ENCODE measurements around the gene GCM1.

GCM1 gene

GRCh38 chr6:53148684-53149083 lies at the start of gene GCM1:
GCM1 (minus strand) TSS chr6:53148841; CDS start chr6:53145632, 3,209 bp downstream.
- H3K4me3 ChIP-seq (ENCODE audit: low read length), result no peak within 1 kb of the TSS
- H3K4me1 ChIP-seq (ENCODE audit: control insufficient read depth, insufficient read depth, low read length), result peaks cover 6% of the 10 kb centered on the region
- no peaks in the 10 kb centered on the region for H3K27me3 ChIP-seq (ENCODE audit: control insufficient read depth, insufficient read depth, low read length)
- no peak within 1 kb of the TSS for H3K9ac ChIP-seq (ENCODE audit: low read length)
- no peak within 1 kb of the TSS for H3K27ac ChIP-seq (ENCODE audit: low read depth, low read length)
- no peaks in the 10 kb centered on the region for H3K36me3 ChIP-seq (ENCODE audit: control insufficient read depth, insufficient read depth, low read length)

GRCh38 chr6:53197553-53197952 lies 48.9 kb upstream of the GCM1 start:
- Histone ChIP-seq H3K27me3 (ENCODE audit: control insufficient read depth, insufficient read depth, low read length) (no peaks in the 10 kb centered on the region), H3K4me3 (ENCODE audit: low read length) (no peak overlapping the region), H3K4me1 (ENCODE audit: control insufficient read depth, insufficient read depth, low read length) (no peaks in the 10 kb centered on the region), H3K27ac (ENCODE audit: low read depth, low read length) (no peak overlapping the region), H3K36me3 (ENCODE audit: control insufficient read depth, insufficient read depth, low read length) (no peaks in the 10 kb centered on the region), H3K9ac (ENCODE audit: low read length) (no peak overlapping the region)

GRCh38 chr6:53195048-53195447 lies 46.4 kb upstream of the GCM1 start:
- no peak overlapping the region for H3K27ac ChIP-seq (ENCODE audit: low read depth, low read length)
- no peak overlapping the region for H3K4me3 ChIP-seq (ENCODE audit: low read length)
- no peaks in the 10 kb centered on the region for H3K36me3 ChIP-seq (ENCODE audit: control insufficient read depth, insufficient read depth, low read length)
- H3K27me3 ChIP-seq (ENCODE audit: control insufficient read depth, insufficient read depth, low read length), result no peaks in the 10 kb centered on the region
- H3K9ac ChIP-seq (ENCODE audit: low read length), result no peak overlapping the region
- no peaks in the 10 kb centered on the region for H3K4me1 ChIP-seq (ENCODE audit: control insufficient read depth, insufficient read depth, low read length)

GRCh38 chr6:53192682-53193188 lies 44.1 kb upstream of the GCM1 start:
- Histone ChIP-seq H3K36me3 (ENCODE audit: control insufficient read depth, insufficient read depth, low read length) (no peaks in the 10 kb centered on the region), H3K27ac (ENCODE audit: low read depth, low read length) (no peak overlapping the region), H3K27me3 (ENCODE audit: control insufficient read depth, insufficient read depth, low read length) (no peaks in the 10 kb centered on the region), H3K9ac (ENCODE audit: low read length) (no peak overlapping the region), H3K4me3 (ENCODE audit: low read length) (no peak overlapping the region), H3K4me1 (ENCODE audit: control insufficient read depth, insufficient read depth, low read length) (no peaks in the 10 kb centered on the region)

GRCh38 chr6:53189554-53189953 lies 40.9 kb upstream of the GCM1 start:
- Histone ChIP-seq H3K4me1 (ENCODE audit: control insufficient read depth, insufficient read depth, low read length) (no peaks in the 10 kb centered on the region), H3K27ac (ENCODE audit: low read depth, low read length) (no peak overlapping the region), H3K4me3 (ENCODE audit: low read length) (no peak overlapping the region), H3K36me3 (ENCODE audit: control insufficient read depth, insufficient read depth, low read length) (no peaks in the 10 kb centered on the region), H3K27me3 (ENCODE audit: control insufficient read depth, insufficient read depth, low read length) (no peaks in the 10 kb centered on the region), H3K9ac (ENCODE audit: low read length) (no peak overlapping the region)

- Histone ChIP-seq H3K27me3 (ENCODE audit: control insufficient read depth, insufficient read depth, low read length) (no peaks in the 10 kb centered on the region), H3K4me1 (ENCODE audit: control insufficient read depth, insufficient read depth, low read length) (no peaks in the 10 kb centered on the region), H3K36me3 (ENCODE audit: control insufficient read depth, insufficient read depth, low read length) (no peaks in the 10 kb centered on the region), H3K9ac (ENCODE audit: low read length) (no peak overlapping the region), H3K4me3 (ENCODE audit: low read length) (no peak overlapping the region), H3K27ac (ENCODE audit: low read depth, low read length) (no peak overlapping the region)
Measured at GRCh38 chr6:53188833-53189232, 40.2 kb upstream of the GCM1 start.

- Histone ChIP-seq H3K27ac (ENCODE audit: low read depth, low read length) (no peak overlapping the region), H3K4me3 (ENCODE audit: low read length) (no peak overlapping the region)
Measured at GRCh38 chr6:53180678-53181077, 32.0 kb upstream of the GCM1 start.

GRCh38 chr6:53179961-53180651 lies 31.5 kb upstream of the GCM1 start:
- Histone ChIP-seq H3K27me3 (ENCODE audit: control insufficient read depth, insufficient read depth, low read length) (no peaks in the 10 kb centered on the region), H3K4me3 (ENCODE audit: low read length) (no peak overlapping the region), H3K4me1 (ENCODE audit: control insufficient read depth, insufficient read depth, low read length) (no peaks in the 10 kb centered on the region), H3K27ac (ENCODE audit: low read depth, low read length) (no peak overlapping the region), H3K36me3 (ENCODE audit: control insufficient read depth, insufficient read depth, low read length) (no peaks in the 10 kb centered on the region), H3K9ac (ENCODE audit: low read length) (no peak overlapping the region)

More at GRCh38 chr6:53180678-53181077, 32.0 kb upstream of the GCM1 start:
- Histone ChIP-seq H3K36me3 (ENCODE audit: control insufficient read depth, insufficient read depth, low read length) (no peaks in the 10 kb centered on the region), H3K27me3 (ENCODE audit: control insufficient read depth, insufficient read depth, low read length) (no peaks in the 10 kb centered on the region), H3K4me1 (ENCODE audit: control insufficient read depth, insufficient read depth, low read length) (no peaks in the 10 kb centered on the region), H3K9ac (ENCODE audit: low read length) (no peak overlapping the region)

- no peak overlapping the region for H3K9ac ChIP-seq (ENCODE audit: low read length)
- no peak overlapping the region for H3K27ac ChIP-seq (ENCODE audit: low read depth, low read length)
- H3K36me3 ChIP-seq (ENCODE audit: control insufficient read depth, insufficient read depth, low read length), result no peaks in the 10 kb centered on the region
- no peak overlapping the region for H3K4me3 ChIP-seq (ENCODE audit: low read length)
- H3K27me3 ChIP-seq (ENCODE audit: control insufficient read depth, insufficient read depth, low read length), result no peaks in the 10 kb centered on the region
- H3K4me1 ChIP-seq (ENCODE audit: control insufficient read depth, insufficient read depth, low read length), result no peaks in the 10 kb centered on the region
Measured at GRCh38 chr6:53178837-53179432, 30.3 kb upstream of the GCM1 start.

- Histone ChIP-seq H3K36me3 (ENCODE audit: control insufficient read depth, insufficient read depth, low read length) (no peaks in the 10 kb centered on the region), H3K4me3 (ENCODE audit: low read length) (no peak overlapping the region), H3K27ac (ENCODE audit: low read depth, low read length) (no peak overlapping the region), H3K27me3 (ENCODE audit: control insufficient read depth, insufficient read depth, low read length) (no peaks in the 10 kb centered on the region), H3K4me1 (ENCODE audit: control insufficient read depth, insufficient read depth, low read length) (no peaks in the 10 kb centered on the region), H3K9ac (ENCODE audit: low read length) (no peak overlapping the region)
Measured at GRCh38 chr6:53175027-53175426, 26.4 kb upstream of the GCM1 start.

- H3K36me3 ChIP-seq (ENCODE audit: control insufficient read depth, insufficient read depth, low read length), result no peaks in the 10 kb centered on the region
- H3K9ac ChIP-seq (ENCODE audit: low read length), result no peak overlapping the region
- no peaks in the 10 kb centered on the region for H3K4me1 ChIP-seq (ENCODE audit: control insufficient read depth, insufficient read depth, low read length)
- no peak overlapping the region for H3K27ac ChIP-seq (ENCODE audit: low read depth, low read length)
- H3K4me3 ChIP-seq (ENCODE audit: low read length), result no peak overlapping the region
- no peaks in the 10 kb centered on the region for H3K27me3 ChIP-seq (ENCODE audit: control insufficient read depth, insufficient read depth, low read length)
Measured at GRCh38 chr6:53172468-53172803, 23.8 kb upstream of the GCM1 start.

- Histone ChIP-seq H3K27ac (ENCODE audit: low read depth, low read length) (no peak overlapping the region), H3K4me1 (ENCODE audit: control insufficient read depth, insufficient read depth, low read length) (no peaks in the 10 kb centered on the region), H3K27me3 (ENCODE audit: control insufficient read depth, insufficient read depth, low read length) (no peaks in the 10 kb centered on the region), H3K36me3 (ENCODE audit: control insufficient read depth, insufficient read depth, low read length) (no peaks in the 10 kb centered on the region), H3K4me3 (ENCODE audit: low read length) (no peak overlapping the region), H3K9ac (ENCODE audit: low read length) (no peak overlapping the region)
Measured at GRCh38 chr6:53171605-53172467, 23.2 kb upstream of the GCM1 start.

All from rectal smooth muscle tissue (tissue), 1 donor.